ENCODE data around the gene ZNF226.

DNA sequence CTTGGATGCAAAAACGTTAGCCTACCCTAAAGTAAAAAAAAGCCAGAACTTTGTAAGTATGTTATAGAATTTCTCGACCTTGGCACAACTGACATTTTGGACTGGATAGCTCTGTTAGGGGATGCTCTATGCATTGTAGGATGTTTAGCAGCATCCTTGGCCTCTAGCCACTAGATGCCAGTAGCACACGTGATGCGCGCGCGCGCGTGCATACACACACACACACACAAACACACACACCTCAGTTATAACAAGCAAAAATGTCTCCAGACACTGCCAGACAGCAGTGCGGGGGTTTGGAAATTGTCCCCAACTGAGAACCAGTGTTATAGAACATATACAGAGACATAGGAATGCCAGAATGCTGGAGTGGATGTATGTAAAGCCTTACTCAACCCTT is 17.2 kb downstream of the ZNF226 start:
- TF ChIP-seq FOXM1 (IDR thresholded peaks at IDR 0.05; ENCODE audit: low read depth) (no peak), POLR2AphosphoS5 (IDR thresholded peaks at IDR 0.05; ENCODE audit: low read depth, low read length) (no peak), RAD21 (IDR thresholded peaks at IDR 0.05; ENCODE audit: low read length) (no peak), TCF12 (IDR thresholded peaks at IDR 0.05) (no peak), USF2 (IDR thresholded peaks at IDR 0.05; ENCODE audit: borderline replicate concordance, low read depth, low read length) (no peak), EP300 (IDR thresholded peaks at IDR 0.05; ENCODE audit: borderline replicate concordance in 1 of 2, low read depth in 1 of 2, low read length in 1 of 2) (no peak), IRF3 (IDR thresholded peaks at IDR 0.05; ENCODE audit: low read depth, low read length) (no peak), EZH2phosphoT487 (IDR thresholded peaks at IDR 0.05; ENCODE audit: borderline replicate concordance, low read depth) (no peak)
- TF ChIP-seq, protein P1, sequence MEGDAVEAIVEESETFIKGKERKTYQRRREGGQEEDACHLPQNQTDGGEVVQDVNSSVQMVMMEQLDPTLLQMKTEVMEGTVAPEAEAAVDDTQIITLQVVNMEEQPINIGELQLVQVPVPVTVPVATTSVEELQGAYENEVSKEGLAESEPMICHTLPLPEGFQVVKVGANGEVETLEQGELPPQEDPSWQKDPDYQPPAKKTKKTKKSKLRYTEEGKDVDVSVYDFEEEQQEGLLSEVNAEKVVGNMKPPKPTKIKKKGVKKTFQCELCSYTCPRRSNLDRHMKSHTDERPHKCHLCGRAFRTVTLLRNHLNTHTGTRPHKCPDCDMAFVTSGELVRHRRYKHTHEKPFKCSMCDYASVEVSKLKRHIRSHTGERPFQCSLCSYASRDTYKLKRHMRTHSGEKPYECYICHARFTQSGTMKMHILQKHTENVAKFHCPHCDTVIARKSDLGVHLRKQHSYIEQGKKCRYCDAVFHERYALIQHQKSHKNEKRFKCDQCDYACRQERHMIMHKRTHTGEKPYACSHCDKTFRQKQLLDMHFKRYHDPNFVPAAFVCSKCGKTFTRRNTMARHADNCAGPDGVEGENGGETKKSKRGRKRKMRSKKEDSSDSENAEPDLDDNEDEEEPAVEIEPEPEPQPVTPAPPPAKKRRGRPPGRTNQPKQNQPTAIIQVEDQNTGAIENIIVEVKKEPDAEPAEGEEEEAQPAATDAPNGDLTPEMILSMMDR (IDR thresholded peaks at IDR 0.05), result no peak
- TF ChIP-seq, protein P2, sequence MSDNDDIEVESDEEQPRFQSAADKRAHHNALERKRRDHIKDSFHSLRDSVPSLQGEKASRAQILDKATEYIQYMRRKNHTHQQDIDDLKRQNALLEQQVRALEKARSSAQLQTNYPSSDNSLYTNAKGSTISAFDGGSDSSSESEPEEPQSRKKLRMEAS (IDR thresholded peaks at IDR 0.05; ENCODE audit: low read depth), result no peak
